NCI-H748 treated with DMSO at 0.1 percent for 48 hours (cell line): Measurements from ENCODE around the gene MAST3.
"Not testable (repeated sequence)": the region's sequence is repeated elsewhere in the genome, so short reads cannot be mapped to it uniquely, and the experiment has no call there.

Source experiments
- DNase-seq: peaks from one replicate; lab custom pipeline; 2025; lab: John Stamatoyannopoulos, UW

Gene MAST3

DNA sequence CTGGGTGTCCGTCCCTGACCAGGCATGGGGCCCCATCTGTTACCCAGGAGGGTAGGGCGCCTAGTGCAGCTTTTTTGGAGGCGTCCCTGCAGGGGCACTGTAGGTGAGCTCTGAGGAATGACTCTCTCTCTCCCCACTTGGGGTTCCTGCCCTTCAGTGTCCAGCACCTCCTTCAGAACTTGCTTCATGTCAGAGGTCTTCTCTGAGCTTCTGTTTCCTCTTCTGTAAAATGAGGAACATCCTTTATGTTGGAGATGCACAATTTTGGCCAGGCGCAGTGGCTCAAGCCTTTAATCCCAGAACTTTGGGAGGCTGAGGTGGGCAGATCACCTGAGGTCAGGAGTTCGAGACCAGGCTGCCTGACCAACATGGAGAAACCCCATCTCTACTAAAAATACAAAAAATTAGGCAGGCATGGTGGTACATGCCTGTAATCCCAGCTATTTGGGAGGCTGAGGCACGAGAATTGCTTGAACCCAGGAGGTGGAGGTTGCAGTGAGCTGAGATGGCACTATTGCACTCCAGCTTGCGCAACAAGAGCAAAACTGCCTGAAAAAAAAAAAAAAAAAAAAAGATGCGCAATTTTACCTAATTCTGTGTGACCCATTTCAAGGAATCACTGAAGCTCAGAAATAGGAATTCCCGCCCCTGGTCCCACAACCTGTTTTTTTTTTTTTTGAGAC lies 40.2 kb downstream of the MAST3 start:
- DNase-seq = no peak

DNA sequence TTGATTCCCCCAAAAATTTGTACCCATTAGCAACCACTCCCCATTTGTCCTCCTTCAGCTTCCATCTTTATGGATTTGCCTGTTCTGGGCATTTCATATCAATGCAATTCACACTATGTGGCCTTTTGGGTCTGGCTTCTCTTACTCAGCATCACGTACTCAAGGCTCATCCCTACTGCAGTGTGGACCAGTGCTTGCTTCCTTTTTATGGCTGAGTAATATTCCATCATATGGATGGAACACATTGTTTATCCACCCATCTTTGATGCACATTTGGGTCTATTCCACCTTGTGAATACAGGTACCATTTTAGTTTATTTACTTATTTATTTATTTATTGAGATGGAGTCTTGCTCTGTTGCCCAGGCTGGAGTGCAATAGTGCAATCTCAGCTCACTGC lies 42.9 kb downstream of the MAST3 start:
- no peak for DNase-seq

DNA sequence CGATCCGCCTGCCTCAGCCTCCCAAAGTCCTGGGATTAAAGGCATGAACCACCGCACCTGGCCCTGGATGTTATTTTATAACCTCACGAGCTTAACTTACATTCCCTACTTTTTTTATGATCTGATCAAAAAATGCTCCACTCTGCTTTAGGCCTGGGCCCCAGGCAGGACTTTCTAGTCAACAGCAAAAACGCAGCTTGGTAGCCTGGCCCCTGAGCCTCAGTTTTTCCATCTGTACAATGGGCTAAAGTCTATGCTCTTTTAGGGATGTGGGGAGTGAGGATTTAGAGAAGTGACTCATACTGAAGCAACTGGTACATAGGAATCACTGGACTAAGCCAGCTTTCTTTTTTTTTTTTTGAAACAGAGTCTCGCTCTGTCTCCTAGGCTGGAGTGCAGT lies 43.5 kb downstream of the MAST3 start:
- DNase-seq = no peak

DNA sequence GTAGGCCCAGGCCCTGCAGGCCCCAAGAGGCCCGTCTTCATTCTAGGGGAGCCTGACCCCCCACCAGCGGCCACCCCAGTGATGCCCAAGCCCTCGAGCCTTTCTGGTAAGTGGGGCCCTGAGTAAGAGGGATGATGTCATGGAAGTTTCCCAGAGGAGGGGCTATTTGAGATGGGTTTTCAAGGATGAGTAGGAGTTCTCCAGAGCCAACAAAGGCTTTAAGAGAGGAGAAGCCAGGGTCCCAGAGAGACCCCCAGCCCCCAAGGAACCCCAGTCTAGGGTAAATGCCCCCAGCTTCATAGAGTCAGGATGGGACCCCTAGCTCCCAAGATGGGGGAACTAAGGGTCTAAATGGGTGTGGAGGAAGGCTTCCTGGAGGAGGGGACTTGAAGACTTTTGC lies 46.3 kb downstream of the MAST3 start:
- DNase-seq = no peak

DNA sequence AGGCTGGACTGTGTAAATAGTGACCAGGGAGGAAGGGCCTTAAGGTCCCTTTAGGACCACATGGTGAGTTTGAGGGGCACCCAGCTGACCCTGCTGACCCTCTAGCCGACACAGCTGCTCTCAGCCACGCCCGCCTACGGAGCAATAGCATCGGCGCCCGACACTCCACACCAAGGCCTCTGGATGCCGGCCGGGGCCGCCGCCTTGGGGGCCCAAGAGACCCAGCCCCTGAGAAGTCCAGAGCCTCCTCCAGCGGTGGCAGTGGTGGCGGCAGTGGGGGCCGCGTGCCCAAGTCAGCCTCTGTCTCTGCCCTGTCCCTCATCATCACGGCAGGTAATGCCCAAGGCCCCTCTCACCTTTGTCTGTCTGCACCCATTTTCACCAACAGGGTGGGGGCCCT lies 46.8 kb downstream of the MAST3 start:
- no peak for DNase-seq

DNA sequence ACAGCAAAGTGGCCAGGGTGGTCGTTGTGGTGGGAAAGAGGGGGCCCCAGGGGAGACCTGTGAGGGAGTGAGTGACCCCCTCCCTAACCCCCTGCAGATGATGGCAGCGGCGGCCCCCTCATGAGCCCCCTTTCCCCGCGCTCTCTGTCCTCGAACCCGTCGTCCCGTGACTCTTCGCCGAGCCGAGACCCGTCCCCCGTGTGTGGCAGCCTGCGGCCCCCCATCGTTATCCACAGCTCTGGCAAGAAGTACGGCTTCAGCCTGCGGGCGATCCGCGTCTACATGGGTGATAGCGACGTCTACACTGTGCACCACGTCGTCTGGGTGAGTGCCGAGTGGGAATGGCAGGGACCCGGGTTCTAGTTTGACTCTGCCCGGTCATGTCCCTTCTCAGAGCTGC lies 47.3 kb downstream of the MAST3 start:
- DNase-seq = no peak

DNA sequence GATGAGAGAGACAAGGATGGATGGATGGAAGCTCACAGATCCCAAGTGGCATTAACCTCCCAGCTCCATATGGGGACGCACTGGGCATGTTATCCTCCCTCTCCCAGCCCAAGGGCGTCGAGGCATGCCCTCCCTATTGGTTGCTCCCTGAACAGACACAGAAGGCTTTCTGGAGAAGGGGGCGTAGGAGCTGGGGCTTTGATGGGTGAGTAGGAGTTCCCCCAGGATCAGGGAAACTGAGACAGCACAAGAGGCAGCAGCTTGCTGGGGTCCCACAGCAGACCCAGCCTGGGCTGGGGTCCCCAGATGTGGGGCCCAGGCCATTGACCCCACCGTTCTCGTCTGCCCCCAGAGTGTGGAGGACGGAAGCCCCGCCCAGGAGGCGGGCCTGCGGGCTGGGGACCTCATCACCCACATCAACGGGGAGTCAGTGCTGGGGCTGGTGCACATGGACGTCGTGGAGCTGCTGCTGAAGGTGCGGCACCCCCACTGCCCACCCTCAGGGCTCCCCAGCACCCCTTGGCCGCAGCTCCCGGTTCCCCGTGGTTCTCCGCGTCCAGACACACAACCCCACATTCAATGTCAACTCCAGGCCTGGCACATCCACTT lies 47.9 kb downstream of the MAST3 start:
- no peak for DNase-seq

DNA sequence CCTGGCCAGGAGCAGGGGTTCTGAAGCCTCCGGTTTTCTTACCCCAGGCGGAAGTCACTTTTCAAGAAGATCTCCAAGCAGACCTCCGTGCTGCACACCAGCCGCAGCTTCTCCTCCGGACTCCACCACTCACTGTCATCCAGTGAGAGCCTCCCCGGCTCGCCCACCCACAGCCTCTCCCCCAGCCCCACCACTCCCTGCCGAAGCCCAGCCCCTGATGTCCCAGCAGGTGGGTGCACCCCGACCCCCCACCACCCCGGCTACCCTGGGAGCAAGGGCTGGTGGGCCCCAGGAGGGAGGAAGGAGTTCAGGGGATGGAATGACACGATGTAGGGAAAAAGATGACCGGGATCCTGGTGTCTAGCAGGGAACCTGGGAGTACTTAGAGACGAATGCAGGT lies 49.8 kb downstream of the MAST3 start:
- DNase-seq = no peak

DNA sequence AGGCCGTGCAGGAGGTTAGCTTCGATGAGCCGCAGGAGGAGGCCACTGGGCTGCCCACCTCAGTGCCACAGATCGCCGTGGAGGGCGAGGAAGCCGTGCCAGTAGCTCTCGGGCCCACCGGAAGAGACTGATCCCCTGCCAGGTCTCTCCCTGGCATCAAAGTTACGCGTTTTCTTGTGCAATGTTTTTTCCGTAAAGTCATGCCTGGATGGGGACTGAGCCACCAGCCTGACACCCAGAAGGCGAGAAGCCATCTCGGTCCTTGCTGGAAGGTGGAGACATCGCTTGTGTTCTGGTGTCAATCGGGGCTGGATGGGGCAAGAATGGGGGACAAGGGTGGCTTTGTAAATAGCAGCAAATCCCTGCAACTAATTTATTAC lies 52.0 kb downstream of the MAST3 start:
- DNase-seq = no peak

DNA sequence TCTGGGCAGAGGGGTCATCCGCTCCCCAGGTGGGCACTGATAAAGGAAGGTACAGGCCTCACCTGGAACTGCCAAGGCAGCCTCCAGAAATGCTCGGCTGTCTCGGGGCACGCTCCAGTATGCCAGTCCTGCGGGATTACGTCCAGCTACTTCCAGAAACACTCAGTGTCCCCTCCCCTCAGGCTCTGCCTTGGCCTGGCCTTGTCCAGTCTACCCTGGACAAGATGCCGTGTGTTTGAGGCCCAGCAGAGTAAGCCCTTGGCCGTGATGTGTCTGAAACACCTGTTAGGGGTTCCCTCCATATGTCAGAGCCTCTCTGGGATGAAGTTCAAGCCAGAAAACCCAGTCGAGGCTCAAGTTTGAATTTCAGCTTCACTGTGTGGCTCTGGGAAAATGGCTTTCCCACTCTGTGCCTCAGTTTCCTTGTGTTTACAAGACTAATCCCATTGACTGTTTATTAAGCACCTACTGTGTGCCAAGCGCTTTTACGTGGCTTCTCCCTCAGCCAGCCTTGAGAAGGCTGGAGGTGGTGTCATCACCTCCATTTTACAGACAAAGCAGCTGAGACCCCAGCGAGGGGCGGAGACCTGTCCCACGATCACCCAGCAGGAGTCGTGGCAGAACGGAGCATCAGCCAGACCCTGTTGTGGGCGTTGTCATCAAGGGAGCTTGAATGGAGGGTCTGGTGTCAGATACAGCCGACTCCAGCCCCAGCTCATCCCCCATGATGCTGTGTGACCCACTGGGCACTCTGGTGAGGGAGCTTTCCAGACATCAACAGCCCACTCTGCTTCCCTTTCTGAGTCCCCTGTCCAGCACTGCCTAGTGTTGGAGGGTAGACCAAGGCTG lies 53.4 kb downstream of the MAST3 start:
- DNase-seq = no peak

DNA sequence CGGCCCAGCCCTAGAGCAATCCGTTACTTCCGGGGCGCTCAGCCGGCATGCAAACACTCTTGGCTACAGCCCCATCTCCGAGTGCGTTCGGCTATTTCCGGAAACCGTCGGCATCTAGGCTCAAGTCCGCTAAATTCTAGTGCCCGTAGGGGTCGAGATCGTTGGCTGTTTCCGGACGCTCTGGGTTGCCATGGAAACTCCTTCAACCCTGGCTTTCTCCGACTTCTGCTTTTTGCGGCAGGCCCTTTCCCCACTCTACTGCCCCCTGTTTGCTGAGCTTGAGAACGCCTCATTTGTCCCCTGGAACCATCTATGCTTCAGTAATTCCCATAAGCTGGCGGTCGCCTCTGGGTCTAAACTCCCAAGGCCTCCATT lies 54.9 kb downstream of the MAST3 start:
- peak; percentile 84 for DNase-seq

DNA sequence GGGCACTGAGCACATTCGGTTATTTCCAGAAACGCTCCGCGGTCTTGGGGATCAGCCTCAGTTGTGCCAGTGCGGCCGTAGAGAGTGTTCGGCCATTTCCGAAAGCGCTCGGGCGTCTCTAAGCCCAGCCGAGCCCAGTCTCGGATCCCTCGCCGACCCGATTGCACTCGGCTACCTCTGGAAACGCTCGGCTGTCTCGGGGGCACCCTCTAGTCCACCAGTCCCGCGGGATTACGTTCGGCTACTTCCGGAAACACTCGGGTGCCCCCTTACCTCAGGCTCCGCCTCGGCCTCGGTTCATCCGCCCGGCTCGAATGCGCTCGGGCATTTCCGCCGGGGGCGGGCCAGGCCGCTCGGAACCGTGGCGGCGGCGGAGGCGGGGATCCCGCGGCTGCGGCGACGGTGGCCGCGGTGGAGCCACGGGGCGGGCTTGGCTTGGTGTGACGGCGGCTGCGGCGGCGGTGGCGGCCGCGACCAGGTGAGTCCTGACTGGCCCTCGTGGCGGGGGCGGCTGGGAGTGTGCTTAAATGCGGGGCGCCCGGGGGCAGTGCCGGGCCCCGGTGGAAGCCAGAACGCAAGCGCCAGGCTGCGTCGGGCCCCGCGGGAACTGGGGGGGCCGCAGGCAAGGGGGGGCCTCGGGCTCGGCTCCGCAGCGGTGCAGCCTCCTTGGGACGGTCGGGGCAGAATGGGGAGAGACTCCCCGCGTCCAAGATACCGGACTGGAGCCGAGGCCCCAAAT lies 55.4 kb downstream of the MAST3 start, which contains the start of gene PIK3R2:
Gene PIK3R2, plus strand, starts transcription at position 347 of the 739 bp plus-strand sequence. CDS start 2,717 bp downstream, outside the sequence.
- DNase-seq = peak; percentile 92

DNA sequence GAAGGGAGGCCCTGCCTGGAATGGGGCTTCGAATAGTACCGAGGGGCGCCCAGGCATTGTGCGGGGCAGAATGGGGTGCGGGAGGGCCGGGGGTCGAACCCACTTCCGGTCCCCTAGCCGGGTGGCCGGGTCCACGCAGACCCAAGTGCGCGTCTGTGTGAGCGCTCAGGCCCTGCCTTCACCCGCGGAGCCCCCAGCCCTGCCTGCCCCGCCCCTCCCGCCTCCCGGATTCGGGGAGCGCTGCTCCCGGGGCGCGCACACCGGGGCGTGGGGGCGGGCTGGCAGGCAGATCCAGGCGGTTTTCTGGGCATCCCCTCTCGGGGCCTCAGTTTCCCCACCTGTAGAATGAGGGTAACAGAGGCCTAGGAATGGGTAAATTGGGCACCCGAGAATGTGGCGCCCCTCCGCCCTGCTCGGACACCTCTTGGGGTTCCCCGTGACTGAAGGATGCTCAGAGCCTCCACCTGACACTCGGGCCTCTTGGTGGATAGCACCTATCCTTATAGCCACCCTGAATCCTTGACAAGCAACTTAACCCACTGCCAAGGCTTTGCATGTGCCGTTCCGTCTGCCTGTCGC lies 56.1 kb downstream of the MAST3 start:
- DNase-seq = no peak

DNA sequence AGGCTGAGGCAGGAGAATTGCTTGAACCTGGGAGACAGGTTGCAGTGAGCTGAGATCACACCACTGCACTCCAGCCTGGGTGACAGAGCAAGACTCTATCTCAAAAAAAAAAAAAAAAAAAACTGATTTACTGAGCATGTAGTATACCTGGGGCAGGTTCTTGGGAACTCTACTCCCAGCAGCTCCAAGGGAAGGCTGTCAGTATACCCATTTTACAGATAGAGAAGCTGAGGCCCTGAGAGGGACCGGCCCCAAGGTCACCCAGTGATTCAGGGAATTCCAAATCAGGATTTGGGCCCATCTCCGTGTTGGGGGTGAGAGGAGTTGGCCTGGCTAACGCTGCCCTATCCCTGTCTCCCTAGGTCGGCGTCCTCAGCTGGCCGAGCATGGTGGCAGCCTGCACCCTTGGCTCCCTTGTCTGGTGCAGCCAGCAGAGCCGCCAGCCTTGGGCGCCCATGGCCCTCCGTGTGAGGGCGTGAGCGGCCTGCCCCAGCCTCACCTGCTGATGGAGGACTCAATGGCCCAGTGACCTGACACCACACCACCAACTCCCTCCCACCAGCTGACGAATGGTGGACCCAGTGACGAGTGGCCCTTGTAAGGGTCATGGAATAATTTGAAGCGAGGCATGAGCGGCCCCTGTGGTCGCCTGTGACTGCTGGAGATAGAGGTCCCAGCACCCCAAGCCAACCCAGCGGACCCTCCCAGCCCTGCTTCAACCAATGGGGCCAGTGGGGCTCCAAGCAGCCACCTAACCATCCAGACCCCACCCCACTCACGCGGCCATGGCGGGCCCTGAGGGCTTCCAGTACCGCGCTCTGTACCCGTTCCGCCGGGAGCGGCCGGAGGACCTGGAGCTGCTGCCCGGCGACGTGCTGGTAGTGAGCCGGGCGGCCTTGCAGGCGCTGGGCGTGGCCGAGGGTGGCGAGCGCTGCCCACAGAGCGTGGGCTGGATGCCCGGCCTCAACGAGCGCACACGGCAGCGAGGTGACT lies 57.8 kb downstream of the MAST3 start:
- no peak for DNase-seq

DNA sequence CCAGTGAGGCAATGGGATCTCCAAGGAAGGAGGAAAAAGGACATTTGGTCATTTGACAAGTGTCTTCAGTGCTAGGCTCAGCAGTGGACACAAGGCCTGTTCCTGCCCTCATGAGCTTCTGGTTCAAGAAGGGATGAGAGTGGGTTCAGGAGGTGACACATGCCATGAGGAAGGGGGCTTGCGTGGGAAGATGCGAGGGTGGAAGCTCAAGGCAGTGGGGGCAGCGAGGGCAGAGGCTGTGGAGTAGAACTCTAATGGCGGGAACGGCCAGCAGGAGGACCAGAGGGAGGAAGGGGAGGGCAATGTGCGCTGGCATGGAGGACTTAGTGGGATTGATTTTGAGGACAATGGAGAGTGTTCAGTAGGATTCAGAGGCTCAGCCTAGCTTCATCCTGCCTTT lies 58.7 kb downstream of the MAST3 start:
- no peak for DNase-seq

DNA sequence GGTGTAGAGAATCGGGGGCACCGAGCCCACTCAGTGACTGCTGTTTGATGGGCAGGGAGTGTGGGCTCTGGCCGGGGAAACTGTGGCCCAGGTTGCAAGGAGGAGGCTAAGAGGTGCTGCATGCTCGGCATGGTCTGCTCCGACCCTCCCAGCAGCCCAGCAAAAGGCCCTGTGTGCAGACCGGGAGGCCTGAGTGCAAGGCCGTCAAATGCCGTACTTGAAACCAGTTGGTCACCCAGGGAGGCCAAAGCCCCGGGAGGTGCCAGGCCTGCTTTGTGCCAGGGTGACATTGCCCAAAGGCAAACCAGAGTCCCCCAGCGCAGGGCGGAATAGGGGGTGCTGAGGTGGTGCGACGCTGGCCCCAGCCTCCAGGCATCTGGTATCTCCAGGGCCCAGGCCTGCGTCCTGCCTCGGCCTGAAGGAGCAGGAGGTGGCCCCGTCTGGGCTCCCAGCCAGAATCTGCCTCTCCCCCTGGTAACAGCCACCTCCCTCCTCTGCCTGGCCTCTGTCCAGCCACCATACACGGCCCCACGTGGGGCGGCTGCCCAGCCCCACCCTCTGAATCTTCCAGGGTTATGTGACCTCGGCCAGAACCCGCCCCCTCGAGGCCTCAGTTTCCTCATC lies 59.4 kb downstream of the MAST3 start:
- DNase-seq = no peak

DNA sequence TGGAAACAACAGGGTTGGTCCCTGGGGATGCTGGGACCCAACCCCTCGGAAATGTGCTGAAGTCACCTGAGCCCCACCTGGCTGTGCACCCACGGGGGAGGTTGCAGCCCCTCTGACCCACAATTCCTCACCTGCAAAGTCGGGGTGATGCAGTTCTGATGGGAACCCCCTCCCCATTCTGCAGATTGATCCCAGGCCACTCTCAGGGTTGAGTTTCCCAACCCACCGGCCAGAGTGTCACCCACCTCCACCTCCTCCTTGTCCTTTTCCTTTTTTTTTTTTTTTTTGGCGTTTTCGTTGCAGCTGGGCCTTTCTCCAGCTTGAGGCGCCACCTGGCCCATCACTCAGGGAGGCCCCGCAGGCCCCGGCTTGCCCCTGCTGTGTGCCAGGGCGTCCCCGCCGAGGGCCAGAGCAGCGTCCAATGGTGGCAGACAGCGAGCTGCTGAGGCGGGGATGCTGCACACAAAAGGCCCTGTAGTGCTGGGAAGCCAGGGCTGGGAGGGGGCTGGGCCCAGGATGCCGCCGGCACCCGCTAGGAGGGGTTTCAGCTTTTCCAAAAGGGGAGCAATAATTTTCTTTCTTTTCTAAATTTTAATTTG lies 60.0 kb downstream of the MAST3 start:
- no peak for DNase-seq

DNA sequence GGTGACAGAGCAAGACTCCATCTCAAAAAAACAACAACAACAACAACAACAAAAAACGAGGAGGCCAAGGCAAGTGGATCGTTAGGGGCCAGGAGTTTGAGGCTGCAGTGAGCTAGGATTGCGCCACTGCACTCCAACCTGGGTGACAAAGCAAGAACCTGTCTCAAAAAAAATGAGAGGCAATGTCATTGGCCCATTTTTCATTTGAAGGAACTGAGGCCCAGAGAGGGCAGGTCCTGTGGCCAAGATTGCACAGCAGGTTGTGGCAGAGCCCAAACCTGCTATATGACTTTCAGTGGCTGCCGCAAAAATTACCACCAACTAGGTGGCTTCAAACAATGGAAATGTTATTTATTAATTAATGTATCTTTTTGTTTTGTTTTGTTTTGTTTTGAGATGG lies 60.9 kb downstream of the MAST3 start:
- no peak for DNase-seq

DNA sequence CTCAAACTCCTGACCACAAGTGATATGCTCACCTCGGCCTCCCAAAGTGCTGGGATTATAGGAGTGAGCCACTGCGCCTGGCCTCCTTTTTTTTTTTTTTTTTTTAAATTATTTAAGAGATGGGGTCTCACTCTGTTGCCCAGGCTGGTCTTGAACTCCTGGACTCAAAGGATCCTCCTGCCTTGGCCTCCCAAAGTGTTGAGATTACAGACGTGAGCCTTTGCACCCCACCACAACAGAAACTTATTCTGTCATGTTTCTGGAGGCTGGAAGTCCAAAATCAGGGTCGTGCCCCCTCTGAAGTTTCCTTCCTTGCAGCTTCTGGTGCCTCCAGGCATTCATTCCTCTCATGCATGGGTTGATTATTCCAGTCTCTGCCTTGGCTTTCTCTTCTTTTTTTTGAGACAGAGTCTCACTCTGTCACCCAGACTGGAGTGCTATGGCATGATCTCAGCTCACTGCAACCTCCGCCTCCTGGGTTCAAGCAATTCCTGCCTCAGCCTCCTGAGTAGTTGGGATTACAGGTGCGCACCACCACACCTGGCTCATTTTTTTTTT lies 61.6 kb downstream of the MAST3 start:
- DNase-seq = not testable (repeated sequence)

DNA sequence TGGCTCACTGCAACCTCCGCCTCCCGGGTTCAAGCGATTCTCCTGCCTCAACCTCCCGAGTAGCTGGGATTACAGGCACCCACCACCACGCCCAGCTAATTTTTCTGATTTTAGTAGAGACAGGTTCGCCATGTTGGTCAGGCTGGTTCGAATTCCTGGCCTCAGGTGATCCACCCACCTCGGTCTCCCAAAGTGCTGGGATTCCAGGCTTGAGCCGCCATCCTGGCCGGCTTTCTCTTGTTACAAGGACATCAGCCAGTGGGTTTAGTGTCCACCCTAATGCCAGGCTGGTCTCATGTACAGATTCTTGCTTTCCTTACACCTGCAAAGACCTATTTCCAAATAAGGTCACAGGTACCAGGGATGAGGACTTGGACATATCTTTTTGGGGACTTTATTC lies 62.2 kb downstream of the MAST3 start:
- no peak for DNase-seq
